ENCODE data around the gene AKAP8L.

Gene AKAP8L

DNA sequence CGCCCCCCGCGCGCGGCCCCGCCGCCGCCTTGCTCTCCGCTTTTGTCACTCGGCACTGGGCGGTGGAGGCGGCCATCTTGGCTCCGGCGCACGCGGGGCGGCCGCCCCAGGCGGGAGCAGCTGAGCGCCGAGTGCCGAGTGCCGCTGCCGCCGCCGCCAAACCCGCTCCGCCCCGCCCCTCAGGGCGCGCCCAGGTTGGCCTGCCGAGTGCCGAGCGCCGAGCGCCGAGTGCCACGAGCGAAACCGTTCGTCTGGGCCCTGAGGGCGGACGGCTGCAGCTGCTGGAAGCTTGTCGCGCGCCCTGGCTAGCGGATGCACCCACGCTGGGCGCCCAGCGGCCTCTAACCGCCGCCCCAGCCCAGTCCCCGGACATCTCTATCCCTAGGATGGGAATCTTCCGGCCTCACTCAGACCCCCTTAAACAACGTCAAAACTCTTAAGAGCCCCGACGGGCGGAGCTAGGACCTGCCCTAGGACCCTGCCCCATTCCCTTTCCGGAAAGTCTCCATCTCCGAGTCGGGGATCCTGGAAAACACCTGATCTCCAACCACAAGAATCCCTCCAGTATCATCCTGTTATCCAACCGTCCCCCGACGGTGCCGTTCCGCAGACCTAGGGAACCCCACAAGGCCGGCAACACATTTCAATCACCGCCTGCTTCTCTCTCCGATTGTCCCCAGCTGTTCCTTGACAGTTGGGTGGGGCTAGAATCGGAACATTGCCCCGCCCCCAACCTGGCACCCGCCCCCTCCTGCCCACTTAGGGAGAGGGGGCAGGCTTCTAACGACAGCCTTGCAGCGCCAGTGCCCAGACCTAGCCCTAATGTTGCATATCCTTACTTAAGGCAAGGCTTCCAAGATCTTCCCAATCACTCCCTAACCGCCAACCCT, 14.1 kb upstream of the AKAP8L start:
- DNase-seq, result peak; percentile 94

DNA sequence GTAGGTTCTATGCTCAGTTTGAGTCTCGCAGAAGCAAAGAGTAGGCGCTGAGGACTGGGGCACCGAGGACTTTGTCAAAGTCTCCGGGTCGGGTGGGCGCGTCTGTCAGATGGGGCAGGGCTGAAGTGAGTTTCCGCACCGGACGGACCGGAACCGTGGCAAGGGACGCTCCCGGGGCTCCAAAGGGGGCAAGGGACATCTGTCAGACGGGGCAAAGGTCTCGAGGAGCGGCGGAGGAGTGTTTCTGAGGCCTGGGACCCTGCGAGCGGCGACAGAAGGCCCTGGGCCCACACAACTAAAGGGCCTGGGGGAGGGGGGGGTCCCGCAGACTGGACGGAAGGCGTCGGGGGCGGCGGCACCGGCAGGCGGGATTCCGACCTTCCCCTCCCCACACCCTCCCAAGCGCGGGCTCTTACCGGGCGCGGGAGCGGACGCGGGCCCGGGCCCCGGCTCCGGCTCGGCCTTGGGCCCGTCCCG, 13.3 kb upstream of the AKAP8L start:
- DNase-seq, result no peak

DNA sequence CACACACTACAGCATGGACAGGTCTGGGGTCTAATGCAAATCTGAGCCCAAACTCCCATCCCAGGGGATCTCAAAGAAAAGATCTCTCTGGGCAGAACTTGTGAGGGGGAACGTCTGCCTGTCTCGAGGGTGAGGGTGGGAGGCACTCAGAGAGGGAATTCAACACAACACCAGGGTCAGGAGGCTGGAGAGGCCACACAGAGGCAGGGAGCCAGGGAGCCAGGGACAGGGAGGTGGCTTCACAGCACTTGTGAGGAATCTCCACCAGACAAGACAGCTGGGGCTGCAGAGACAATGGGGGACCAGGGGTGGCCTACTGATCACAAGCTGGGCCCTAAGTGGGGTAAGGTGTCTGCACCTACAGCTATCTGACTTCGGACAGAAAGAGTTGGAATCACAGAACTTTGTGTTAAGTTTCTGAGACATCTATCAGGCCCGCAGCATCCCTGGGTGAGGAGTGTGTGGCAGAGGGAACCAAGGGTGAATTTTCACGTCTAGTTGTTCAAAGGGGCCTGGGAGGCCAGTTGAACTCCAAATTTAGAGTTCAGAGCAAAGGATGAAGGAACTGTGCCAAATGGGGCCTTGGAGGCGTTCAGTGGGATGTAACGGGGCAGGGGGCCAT, 12.7 kb upstream of the AKAP8L start:
- no peak for DNase-seq

DNA sequence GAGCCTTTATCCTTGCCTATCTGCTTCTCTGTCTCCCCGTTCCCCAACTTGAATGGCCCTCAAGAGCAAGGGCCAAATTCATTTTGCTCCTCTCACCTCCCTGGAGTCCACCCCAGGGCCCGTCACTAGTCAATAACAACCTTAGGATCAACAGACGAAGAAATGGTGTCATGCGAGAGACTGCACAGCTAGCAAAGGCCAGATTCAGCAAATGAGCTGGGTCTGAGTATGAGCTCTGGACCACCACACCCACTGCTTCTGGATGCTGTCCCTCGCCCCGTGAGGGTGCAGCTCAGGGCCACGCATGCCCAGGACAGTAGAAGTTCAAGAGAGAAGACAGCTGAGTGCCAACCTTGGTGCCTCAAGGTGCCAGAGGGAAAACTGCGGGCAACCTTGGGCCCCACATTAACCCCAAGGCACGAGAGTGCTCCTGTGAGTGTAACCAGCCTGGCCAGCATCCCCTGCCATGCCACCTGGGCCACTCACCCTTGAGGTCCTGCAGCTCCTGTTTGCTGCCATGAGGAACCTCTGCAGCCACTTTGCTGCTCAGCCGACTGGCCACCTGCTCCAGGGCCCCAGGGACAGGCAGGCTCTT, 11.8 kb upstream of the AKAP8L start:
- no peak for DNase-seq

DNA sequence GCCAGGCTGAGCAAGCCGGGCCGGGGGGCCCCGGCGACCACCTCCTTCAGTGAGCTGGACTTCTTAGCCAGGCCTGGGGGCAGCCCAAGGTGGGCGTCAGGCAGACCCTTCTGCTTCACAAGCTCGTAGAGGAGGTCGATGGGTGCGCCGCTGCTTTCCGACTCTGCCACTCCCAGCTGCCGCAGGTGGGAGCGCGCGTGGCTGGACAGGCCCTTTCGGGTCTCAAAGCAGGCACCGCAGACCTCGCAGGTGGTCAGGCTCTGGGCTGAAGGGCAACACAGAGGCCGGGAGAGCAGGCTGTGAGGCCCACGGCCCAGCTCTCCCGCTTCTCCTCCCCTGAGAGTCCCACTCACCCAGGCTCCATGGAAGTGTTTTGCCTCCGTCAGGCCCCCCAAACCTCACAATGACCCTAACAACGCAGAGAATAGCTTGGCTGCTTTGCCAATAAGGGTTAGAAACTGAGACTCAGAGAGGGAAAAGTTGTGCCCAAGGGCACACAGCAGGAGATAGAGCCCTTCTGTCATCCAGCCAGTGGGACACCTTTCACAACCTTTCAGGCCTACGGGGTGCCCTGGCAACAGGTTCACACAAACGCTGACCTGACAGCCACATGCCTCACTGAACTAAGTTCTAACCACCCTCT, 11.2 kb upstream of the AKAP8L start:
- no peak for DNase-seq

DNA sequence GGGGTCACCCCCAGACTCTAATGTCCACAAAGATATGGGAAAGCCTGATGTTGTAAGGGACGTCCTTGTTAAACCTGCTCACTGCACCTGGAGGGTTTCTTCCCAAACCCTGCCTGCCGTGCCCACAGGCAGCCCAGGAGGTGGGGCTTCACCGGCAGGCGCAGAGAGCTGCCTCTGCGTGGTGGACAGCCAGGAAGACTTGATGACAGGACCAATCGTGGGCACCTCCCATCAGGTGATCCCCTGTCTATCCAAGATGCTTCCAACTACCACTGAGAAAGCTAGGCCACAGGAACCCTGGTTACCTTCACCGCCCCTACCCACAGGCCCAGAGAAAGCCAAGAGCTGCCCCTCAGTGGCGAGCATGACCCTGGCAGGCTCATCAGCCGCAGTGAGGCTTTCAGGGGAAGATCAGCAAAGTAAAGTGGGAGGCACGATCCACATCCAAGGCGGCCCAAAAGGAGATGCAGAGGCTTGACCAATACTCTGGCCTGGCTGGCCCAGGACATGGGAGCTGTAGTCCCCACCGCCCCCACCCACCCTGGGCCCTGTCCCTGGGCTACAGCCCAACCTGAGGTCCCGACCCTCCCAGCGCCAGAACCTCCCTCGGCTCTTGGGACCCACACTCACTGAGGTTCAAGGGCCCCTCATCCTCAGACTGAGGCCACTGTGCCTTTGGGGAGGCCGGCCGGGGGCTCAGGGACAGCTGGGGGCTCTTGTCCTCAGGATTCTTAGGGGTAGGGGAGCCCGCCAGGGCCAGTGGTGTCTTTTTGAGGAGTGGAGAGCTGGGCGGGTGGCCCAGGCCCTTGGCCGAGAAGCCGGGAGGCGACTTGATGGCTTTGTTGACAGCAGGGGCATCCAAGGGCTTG, 10.4 kb upstream of the AKAP8L start:
- DNase-seq, result no peak

DNA sequence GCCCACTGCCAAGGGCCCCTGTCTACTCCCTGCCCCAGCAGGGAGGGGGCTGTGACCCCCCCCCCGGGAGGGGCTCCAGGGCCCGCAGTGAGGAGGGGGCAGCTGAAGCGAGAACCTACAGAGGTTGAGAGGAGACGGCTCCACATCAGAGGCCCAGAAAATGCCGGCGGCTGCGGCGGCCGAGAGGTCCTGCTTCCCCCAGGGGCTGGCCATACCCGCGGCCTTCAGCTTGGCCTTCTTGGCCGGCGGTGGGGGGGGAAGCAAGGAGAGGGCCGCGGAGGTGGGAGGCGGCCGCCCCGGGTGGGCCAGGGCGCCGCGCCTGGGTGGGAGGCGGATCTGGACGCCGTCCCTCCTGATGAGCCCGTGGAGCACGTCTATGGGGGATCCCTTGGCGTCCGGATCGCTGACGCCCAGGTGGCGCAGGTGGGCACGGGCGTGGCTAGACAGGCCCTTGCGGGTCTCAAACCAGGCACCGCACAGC, 9.2 kb upstream of the AKAP8L start:
- DNase-seq, result no peak

DNA sequence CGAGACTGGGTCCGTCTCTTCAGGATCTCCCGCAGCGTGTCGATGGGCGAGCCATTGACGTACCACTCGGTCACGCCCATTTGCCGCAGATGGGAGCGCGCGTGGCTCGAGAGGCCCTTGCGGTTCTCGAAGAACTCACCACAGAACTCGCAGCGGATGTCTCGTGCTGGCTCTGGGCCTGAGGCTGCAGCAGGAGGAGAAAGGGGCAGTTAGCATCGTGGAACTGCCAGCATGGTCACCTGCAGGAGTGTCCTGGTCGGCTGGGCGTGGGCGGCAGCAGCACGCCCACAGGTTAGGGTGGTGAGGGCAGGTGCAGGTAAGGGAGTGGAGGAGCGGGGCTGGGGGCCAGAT, 8.5 kb upstream of the AKAP8L start:
- DNase-seq, result no peak

DNA sequence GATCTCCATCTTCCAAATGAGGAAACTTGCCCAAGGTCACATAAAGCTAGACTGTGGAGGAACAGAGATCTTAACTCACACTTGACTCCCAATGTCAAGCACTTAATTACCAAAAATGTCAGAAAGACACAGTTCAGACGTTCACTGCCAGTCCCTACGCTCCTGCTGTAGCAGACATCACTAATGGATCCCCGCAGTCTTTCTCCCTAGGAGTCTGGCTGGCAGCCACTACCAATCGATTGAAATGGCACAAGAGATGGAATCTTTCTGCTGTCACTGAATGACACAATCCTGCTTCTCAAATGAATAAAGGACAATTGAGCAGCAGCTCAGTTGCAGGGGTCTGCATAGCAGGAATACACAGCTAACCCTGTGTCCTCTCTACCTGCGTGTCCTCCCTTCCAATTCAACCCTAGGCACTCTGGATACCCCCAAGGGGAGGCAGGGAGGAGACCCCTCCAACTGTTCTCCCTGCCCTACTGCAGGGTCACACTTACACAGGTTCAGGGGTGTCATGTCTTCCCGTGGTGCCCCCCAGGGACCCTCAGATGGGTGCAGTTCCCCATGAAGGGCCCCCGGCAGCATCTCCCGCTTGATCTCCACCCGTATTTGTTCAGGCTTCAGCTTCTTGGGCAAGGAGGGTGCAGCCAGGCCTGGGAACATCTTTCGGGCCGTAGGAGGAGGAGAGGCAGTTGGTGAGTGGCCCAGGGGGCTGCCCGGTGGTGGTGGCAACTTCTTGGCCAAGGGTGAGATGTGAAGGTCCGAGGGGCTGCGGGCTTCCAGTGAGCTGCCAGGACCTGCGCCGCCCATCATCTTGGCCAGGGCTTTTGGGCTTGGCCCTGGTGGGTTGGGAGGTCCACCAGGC, 7.9 kb upstream of the AKAP8L start:
- DNase-seq, result no peak

DNA sequence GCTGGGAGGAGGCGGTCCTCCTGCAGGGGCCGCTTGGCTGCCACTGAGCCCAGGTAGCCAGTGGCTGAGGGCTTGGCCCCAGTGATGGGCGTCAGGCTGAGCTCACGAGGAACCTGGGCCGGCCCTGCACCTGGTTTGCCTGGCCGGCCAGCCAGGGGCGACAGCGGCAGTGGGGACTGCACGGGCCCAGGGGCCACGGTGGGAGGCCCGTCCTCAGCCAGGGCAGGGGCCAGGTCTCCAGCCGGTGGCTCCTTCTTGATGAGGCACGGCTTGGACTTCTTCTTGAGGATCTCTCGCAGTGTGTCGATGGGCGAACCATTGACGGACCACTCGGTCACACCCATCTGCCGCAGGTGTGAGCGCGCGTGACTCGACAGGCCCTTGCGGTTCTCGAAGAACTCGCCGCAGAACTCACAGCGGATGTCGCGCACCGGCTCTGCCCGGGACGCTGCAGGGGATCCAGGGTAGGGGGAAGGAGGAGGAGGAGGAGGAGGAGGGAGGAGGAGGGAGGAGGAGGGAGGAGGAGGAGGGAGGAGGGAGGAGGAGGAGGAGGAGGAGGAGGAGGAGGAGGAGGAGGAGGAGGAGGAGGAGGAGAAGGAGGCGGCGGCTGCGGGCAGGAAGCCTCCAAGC, 6.6 kb upstream of the AKAP8L start:
- no peak for DNase-seq

DNA sequence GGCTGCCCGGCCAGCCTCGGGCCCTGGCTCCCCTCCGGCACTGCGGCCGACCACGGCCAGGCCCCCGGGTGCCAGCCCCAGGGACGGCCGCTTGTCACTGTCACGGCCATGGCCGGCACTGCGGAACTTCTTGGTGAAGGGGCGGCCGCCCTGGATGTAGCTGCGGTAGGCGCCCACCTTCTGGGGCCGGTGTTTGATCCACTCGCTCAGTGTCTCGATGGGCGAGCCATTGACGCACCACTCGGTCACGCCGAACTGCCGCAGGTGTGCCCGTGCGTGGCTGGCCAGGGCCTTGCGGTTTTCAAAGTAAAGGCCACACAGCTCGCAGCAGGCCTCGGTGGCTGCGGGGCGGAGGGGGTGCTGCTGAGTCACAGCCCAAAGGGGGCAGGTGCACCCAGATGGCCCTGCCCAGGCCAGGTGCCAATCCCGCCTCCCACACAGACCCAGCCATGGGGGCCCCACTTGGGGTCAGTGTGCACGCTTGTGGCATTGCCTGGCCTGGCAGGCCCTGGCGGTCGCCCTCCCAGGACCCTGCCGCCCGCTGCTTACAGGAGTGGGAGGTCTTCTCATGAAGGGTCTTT, 6.0 kb upstream of the AKAP8L start:
- no peak for DNase-seq

DNA sequence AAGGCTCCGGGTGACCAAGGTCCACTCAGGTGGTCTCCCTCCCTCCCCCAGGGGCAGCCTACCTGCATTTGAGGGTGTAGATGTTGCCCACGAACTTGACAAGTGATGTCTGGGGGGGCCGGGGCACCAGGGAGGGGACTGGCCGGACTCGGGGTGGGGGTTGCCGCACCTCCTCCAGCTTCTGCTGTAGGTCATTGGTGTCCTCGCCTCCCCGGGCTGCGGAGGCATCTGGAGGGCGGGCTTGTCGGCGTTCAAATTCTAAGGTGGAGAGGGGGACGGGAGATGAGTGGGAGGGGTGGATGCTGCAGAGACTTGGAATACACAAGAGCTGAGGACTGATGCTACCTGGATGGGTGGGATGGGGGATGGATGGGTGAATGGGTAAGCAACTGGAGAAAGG, 5.3 kb upstream of the AKAP8L start:
- DNase-seq, result no peak

DNA sequence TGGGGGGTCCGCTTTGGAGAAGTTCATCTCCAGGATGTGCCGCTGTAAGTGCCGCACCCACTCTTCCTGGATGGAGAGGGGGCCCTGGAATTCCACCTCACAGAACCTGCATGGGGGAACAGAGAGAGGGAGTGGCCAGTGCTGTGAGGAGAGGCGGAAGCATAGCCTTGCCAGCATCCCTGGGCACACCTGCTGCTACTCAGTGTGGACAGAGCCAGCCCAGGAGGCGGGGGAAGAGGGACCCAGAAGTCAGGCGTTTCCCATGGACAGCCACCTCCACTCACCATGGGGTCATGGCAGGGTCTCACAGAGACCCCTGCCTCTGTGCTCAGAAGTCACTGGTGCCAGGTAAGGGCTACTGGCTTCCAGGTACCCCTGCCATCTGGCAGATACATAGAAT, 4.3 kb upstream of the AKAP8L start:
- DNase-seq, result no peak

DNA sequence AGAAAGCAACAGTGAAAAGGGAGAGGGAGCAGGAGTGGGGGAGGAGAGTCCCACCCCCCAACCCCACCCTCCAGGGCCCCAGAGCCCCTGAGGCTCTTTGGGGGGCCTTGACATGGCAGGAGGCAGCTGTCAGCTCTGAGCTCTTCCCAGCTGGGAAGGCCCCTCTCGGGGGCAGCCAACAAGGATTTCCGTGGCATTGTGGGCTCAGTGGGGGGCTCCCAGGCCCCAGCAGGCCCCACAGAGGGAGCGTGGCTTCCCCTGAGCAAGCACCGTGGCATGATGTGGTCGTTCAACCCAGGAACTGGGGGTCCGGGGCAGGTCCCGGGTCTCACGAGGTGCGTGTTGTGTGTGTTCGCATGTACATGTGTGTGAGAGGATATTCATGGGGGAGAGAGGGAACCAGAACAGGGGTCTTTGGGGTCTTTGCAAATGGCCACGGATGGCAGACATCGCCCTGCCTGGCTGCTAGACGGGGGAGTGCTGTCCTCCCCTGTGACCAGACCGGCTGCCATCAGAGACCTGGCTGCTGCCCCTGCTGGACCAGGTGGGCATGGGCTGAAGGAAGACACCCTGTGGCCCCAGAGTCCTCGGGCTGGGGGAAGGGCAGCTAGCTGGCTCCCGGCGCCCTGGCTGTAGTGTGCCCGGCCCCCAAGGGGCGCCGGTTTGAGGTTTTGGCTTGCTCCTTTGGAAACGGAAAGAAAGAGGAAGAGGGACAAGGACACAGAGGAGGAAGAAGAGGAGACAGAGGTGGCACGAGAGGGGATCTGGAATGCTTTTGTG, 3.7 kb upstream of the AKAP8L start:
- DNase-seq, result no peak

DNA sequence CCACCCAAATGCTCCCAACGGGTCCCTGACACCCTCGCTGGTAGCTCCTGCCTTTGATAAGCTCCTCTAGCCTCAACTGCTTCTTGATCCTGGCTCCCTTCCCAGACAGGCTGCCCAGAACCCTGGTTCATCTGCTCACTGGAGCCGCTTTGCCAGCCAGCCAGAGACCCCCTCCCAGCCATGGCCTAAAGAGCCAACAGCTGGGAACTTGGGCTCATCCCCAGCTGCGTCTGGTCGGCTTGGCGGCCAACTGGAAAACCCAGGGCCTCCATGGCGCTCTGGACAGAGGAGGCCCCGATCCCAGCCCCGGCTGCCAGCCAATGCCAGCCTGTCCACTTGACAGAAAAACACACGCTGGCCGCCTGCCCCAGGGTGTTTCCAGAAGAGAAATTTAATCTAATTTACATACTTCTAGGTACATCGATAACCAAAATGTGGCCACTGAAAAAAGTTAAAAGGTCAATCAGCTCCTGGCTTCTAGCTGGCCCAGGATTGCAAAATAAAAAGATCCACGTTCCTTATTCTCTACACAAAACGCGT, 3.0 kb upstream of the AKAP8L start:
- DNase-seq, result no peak

DNA sequence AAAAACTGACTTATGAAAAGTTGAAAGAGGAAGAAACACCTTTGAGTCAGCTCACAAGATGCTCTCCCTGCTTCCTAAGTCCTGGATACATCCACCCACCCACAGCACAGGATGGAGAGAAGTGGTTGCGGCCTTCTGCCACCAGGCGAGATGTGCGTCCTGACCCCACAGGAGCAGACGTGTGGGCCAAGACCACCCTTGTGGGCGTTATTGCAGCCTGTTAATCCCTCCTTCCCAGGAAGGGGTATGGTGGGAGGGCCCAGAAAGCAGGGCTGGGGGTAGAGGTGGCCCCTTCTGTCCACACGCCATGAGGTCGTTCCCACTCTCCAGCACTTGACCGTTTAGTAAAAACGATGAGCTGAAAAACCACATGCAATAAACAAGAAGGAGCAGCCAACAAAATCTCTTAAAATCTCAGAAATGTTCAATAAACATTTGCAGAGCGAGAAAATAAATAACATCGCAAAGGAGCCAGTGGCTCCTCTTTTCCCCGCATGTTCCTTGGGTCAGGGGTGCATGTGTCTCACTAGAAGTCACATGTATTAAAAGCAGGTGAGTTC, 2.4 kb upstream of the AKAP8L start:
- no peak for DNase-seq

DNA sequence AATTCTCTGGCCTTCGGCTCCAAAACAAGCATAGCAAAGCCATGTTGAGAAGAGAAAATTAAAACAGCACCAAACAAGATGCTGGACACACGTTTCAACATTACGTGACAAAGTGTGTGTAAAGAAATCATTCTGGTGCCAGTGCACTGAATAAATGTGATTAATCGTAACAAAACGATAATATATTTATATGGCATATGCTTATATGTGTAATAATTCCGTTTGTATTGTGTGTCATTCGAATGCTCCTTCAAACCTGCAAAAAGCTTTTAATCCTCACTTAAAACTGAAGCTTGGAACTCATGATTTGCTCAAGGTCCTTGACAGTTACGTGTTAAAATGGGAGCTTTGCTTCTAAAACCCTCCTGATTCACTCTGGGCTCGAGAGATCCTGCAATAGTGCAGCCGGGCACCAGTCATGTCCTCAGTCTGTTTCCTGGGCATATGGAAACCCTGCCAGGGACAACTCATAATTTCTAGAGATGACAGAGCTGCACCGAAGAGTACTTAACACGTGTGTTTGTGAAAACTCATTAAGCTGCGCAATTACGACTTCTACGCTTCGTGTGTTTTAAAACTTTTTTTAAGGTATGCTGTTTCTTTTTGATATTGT, 731 bp upstream of the AKAP8L start:
- no peak for DNase-seq

DNA sequence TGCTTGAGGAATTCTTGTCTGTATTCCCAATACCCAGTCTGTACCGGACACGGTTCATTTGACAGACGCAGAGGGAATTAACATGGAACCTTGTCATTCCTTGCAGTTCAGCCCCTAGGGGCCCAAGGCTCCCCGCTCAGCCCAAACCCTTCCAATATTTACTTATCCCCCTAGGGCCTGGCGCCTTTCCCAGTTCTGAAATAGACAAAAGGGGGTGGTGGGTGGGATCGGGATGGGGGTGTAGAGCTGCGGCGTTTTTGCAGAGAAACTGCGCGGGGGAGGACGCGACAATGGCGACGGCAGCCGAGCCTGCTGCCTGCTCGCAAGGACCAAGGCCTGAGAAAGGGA, 583 bp downstream of the AKAP8L start:
- DNase-seq, result no peak

DNA sequence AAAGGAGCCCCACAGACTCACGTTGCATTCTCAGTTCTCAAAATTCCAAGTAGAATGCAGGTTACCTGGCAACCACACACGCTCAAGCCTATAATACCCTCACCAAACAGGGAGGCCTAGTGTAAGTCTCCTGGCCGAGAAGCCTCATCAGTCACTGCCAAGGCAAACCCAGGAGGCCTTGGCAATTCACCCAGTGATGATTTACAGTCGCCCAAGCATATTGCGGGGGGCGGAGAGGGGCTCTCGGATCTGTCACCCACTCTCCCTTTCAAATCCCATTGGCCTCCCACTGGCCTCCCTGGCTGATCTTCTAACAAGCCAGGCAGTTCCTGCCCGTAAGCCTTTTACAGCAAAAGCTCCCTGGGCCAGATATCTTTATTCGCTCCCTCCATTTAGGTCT, 1.1 kb downstream of the AKAP8L start:
- no peak for DNase-seq
